ENCODE measurements around the gene NANOS1.
A peak's percentile ranks its signal among the peaks of the same experiment; 100 is the strongest.

The NANOS1 gene

GRCh38 chr10:119029613-119030420 lies at the start of gene NANOS1:
NANOS1 (plus strand) TSS chr10:119029714; CDS start chr10:119029802, 88 bp downstream.
- DNase-seq (ENCODE audit: low spot score) = no peak

- DNase-seq (ENCODE audit: low spot score) = no peak
Observed at GRCh38 chr10:118980135-118980865, 49.2 kb upstream of the NANOS1 start.

- DNase-seq (ENCODE audit: low spot score) = no peak
Observed at GRCh38 chr10:118980870-118981269, 48.6 kb upstream of the NANOS1 start.

- DNase-seq (ENCODE audit: low spot score) = no peak
Observed at GRCh38 chr10:118981946-118982345, 47.6 kb upstream of the NANOS1 start.

- no peak for DNase-seq (ENCODE audit: low spot score)
Observed at GRCh38 chr10:118982366-118982765, 47.1 kb upstream of the NANOS1 start.

GRCh38 chr10:118983263-118983662 lies 46.3 kb upstream of the NANOS1 start:
- no peak for DNase-seq (ENCODE audit: low spot score)

- DNase-seq (ENCODE audit: low spot score) = no peak
Observed at GRCh38 chr10:118985576-118985975, 43.9 kb upstream of the NANOS1 start.

- DNase-seq (ENCODE audit: low spot score) = no peak
Observed at GRCh38 chr10:118986815-118987790, 42.4 kb upstream of the NANOS1 start.

- no peak for DNase-seq (ENCODE audit: low spot score)
Observed at GRCh38 chr10:118990326-118990725, 39.2 kb upstream of the NANOS1 start.

- no peak for DNase-seq (ENCODE audit: low spot score)
Observed at GRCh38 chr10:118992496-118992895, 37.0 kb upstream of the NANOS1 start.

GRCh38 chr10:118993214-118993613 lies 36.3 kb upstream of the NANOS1 start:
- no peak for DNase-seq (ENCODE audit: low spot score)

- DNase-seq (ENCODE audit: low spot score) = no peak
Observed at GRCh38 chr10:118994321-118994720, 35.2 kb upstream of the NANOS1 start.

- no peak for DNase-seq (ENCODE audit: low spot score)
Observed at GRCh38 chr10:118995739-118996138, 33.8 kb upstream of the NANOS1 start.

- DNase-seq (ENCODE audit: low spot score) = no peak
Observed at GRCh38 chr10:118997379-118997778, 32.1 kb upstream of the NANOS1 start.

- DNase-seq (ENCODE audit: low spot score) = no peak
Observed at GRCh38 chr10:118998183-118998582, 31.3 kb upstream of the NANOS1 start.

- no peak for DNase-seq (ENCODE audit: low spot score)
Observed at GRCh38 chr10:119001717-119002500, 27.6 kb upstream of the NANOS1 start.

GRCh38 chr10:119003572-119004289 lies 25.8 kb upstream of the NANOS1 start:
- no peak for DNase-seq (ENCODE audit: low spot score)

GRCh38 chr10:119005362-119006043 lies 24.0 kb upstream of the NANOS1 start:
- no peak for DNase-seq (ENCODE audit: low spot score)

GRCh38 chr10:119006451-119007210 lies 22.9 kb upstream of the NANOS1 start:
- DNase-seq (ENCODE audit: low spot score) = peak; percentile 91

Data from GM03348 (cell line).